MCF 10A (cell line): Measurements from ENCODE around the gene CD48. TPM values are rescaled to one million over a fixed set of nuclear protein-coding genes. Genes with fewer than 3 reads are reported as not detected.

Experiments used
- BruUV-seq: library from RNA; stranded (reverse); fragments of 400-500 nt; replicated peaks from 2 replicates; lab custom pipeline; 2021; lab: Mats Ljungman, UMichigan
- CTCF ChIA-PET: fragments of 300-600 bp; sonication (Branson Sonifier 250); formaldehyde crosslinking; extraction: SDS; loops from one replicate; lab custom pipeline; 2021; ENCODE audit warnings: antibody characterized with exemption, inconsistent platforms; lab: Yijun Ruan, JAX
- POLR2A ChIA-PET: fragments of 300-600, 350-650 bp; sonication (Branson Sonifier 250); formaldehyde crosslinking; extraction: SDS; loops from one replicate; lab custom pipeline; 2020; ENCODE audit warnings: antibody characterized with exemption, inconsistent platforms; lab: Yijun Ruan, JAX
- DNase-seq: peaks from one replicate; pipeline ENCODE4 v3.0.0-alpha.2; 2018; ENCODE audit not compliant: unreplicated experiment
- H3K27ac Mint-ChIP-seq: one replicate; pipeline ENCODE4 v1.8.0; 2022; ENCODE audit warnings: mild to moderate bottlenecking, low read depth, mixed read lengths; ENCODE audit not compliant: unreplicated experiment
- H3K27me3 Mint-ChIP-seq: one replicate; pipeline ENCODE4 v1.8.0; 2022; ENCODE audit warnings: mixed read lengths; ENCODE audit not compliant: insufficient read depth, unreplicated experiment
- H3K36me3 Mint-ChIP-seq: one replicate; pipeline ENCODE4 v1.8.0; 2022; ENCODE audit warnings: mild to moderate bottlenecking, moderate library complexity, mixed read lengths; ENCODE audit not compliant: insufficient read depth, unreplicated experiment
- H3K4me1 Mint-ChIP-seq: one replicate; pipeline ENCODE4 v1.8.0; 2022; ENCODE audit warnings: mixed read lengths; ENCODE audit not compliant: insufficient read depth, unreplicated experiment
- H3K4me3 Mint-ChIP-seq: one replicate; pipeline ENCODE4 v1.8.0; 2022; ENCODE audit warnings: mild to moderate bottlenecking, moderate library complexity, mixed read lengths; ENCODE audit not compliant: unreplicated experiment
- H3K9me3 Mint-ChIP-seq: one replicate; pipeline ENCODE4 v1.8.0; 2022; ENCODE audit warnings: mixed read lengths; ENCODE audit not compliant: unreplicated experiment
- CTCF ChIP-seq: fragments of 200-600 bp; IDR thresholded peaks from one replicate; pipeline ENCODE4 v1.8.0; 2022; ENCODE audit warnings: antibody characterized with exemption, mild to moderate bottlenecking; ENCODE audit not compliant: unreplicated experiment
- intact Hi-C: fragments of 100-400 bp; cut with micrococcal nuclease; formaldehyde crosslinking; loops from 2 replicates; pipeline ENCODE4 v1.14.1; 2022
- total RNA-seq: library from RNA; stranded (reverse); gene quantifications from 2 replicates; pipeline ENCODE4 v1.2.3, GENCODE V29; 2022

CD48 gene
- total RNA-seq, 1 experiment from 2014 or later = not detected

- BruUV-seq = TSS peak; percentile 98
- TF ChIP-seq CTCF = no peak
- no peaks in the 10 kb centered on the region for H3K9me3 Mint-ChIP-seq
- H3K27ac Mint-ChIP-seq = no peak overlapping the region
- no peak overlapping the region for H3K4me3 Mint-ChIP-seq
- H3K4me1 Mint-ChIP-seq = no peaks in the 10 kb centered on the region
- DNase-seq = peak; percentile 29
- no peaks in the 10 kb centered on the region for H3K36me3 Mint-ChIP-seq
- POLR2A ChIA-PET = interaction anchor here (0.6 to 4.7 kb wide), 12 partner anchors 10 to 441 kb away, joined by 3 to 27 read pairs (median 4); partner anchors contain the start of genes F11R, PEX19 and SLAMF7
- no peaks in the 10 kb centered on the region for H3K27me3 Mint-ChIP-seq
- intact Hi-C loops = loop anchor here (1.0 to 2.0 kb wide), 2 partner anchors 264 to 371 kb away; no protein-coding TSS in a partner anchor
- CTCF ChIA-PET = interaction anchor here (0.6 to 10.7 kb wide), 29 partner anchors 12 to 414 kb away, joined by 3 to 134 read pairs (median 4); partner anchors contain the start of genes CD48, ITLN2 and SLAMF7
These were observed 14.5 kb upstream of the CD48 start for GRCh38 chr1:160726114-160726497.

GRCh38 chr1:160724465-160725242 lies 13.0 kb upstream of the CD48 start:
- no peaks in the 10 kb centered on the region for H3K36me3 Mint-ChIP-seq
- BruUV-seq = no TSS peak
- H3K4me3 Mint-ChIP-seq = no peak overlapping the region
- H3K27ac Mint-ChIP-seq = no peak overlapping the region
- TF ChIP-seq CTCF = no peak
- H3K9me3 Mint-ChIP-seq = no peaks in the 10 kb centered on the region
- CTCF ChIA-PET = interaction anchor here (0.5 to 10.7 kb wide), 20 partner anchors 13 to 372 kb away, joined by 3 to 134 read pairs (median 4); partner anchors contain the start of genes CD48, ITLN2 and SLAMF7
- no peaks in the 10 kb centered on the region for H3K27me3 Mint-ChIP-seq
- intact Hi-C loops = no loop called here
- POLR2A ChIA-PET = interaction anchor here (1.1 to 4.7 kb wide), 4 partner anchors 14 to 296 kb away, joined by 3 to 27 read pairs (median 9); partner anchors contain the start of gene SLAMF7
- no peak for DNase-seq
- peaks cover 6% of the 10 kb centered on the region for H3K4me1 Mint-ChIP-seq

- BruUV-seq = no TSS peak
- H3K4me1 Mint-ChIP-seq = peaks cover 6% of the 10 kb centered on the region
- DNase-seq = no peak
- H3K36me3 Mint-ChIP-seq = no peaks in the 10 kb centered on the region
- no peak overlapping the region for H3K4me3 Mint-ChIP-seq
- H3K9me3 Mint-ChIP-seq = no peaks in the 10 kb centered on the region
- intact Hi-C loops = no loop called here
- H3K27me3 Mint-ChIP-seq = no peaks in the 10 kb centered on the region
- H3K27ac Mint-ChIP-seq = no peak overlapping the region
- ChIA-PET CTCF (interaction anchor here (0.5 to 10.7 kb wide), 20 partner anchors 9 to 416 kb away, joined by 3 to 134 read pairs (median 4); partner anchors contain the start of gene CD48), POLR2A (interaction anchor here (0.6 to 1.0 kb wide), 3 partner anchors 9 to 378 kb away, joined by 3 read pairs; no protein-coding TSS in a partner anchor)
- TF ChIP-seq CTCF = no peak
These were observed 11.7 kb upstream of the CD48 start for GRCh38 chr1:160723332-160723731.

GRCh38 chr1:160722726-160723125 lies 11.1 kb upstream of the CD48 start:
- no peak overlapping the region for H3K4me3 Mint-ChIP-seq
- H3K9me3 Mint-ChIP-seq = no peaks in the 10 kb centered on the region
- ChIA-PET POLR2A (interaction anchor here (1.0 kb wide), 2 partner anchors 10 to 379 kb away, joined by 3 read pairs; no protein-coding TSS in a partner anchor), CTCF (interaction anchor here (0.5 to 10.7 kb wide), 13 partner anchors 10 to 398 kb away, joined by 3 to 134 read pairs (median 6); partner anchors contain the start of gene CD48)
- H3K27me3 Mint-ChIP-seq = no peaks in the 10 kb centered on the region
- no TSS peak for BruUV-seq
- intact Hi-C loops = no loop called here
- no peak for TF ChIP-seq CTCF
- no peak overlapping the region for H3K27ac Mint-ChIP-seq
- H3K4me1 Mint-ChIP-seq = peaks cover 6% of the 10 kb centered on the region
- no peak for DNase-seq
- H3K36me3 Mint-ChIP-seq = no peaks in the 10 kb centered on the region
